Hepatocyte (in vitro differentiated cells): ENCODE data around the gene CWC27.

Experiments
- CTCF ChIP-seq: fragments of 200-600 bp; sonication (generic); IDR thresholded peaks from 2 replicates; pipeline ENCODE4 v1.5.1; 2016; ENCODE audit warnings: antibody characterized with exemption, mild to moderate bottlenecking; ENCODE audit not compliant: poor library complexity
- EZH2phosphoT487 ChIP-seq: fragments of 200-600 bp; sonication (generic); IDR thresholded peaks from one replicate; pipeline ENCODE4 v1.6.1; 2018; ENCODE audit warnings: antibody characterized with exemption, mild to moderate bottlenecking, low read depth, moderate library complexity; ENCODE audit not compliant: unreplicated experiment, severe bottlenecking

- TF ChIP-seq CTCF: no peak
- TF ChIP-seq EZH2phosphoT487: no peak
Measured at GRCh38 chr5:64822320-64822719, 53.6 kb downstream of the CWC27 start.
